HG02588 (cell line): ENCODE results near the gene SLC16A1.
"Not testable (repeated sequence)": the region's sequence is repeated elsewhere in the genome, so short reads cannot be mapped to it uniquely, and the experiment has no call there.

ENCODE experiments used
- ATAC-seq: cut with Tn5 transposase; IDR thresholded peaks from one replicate; pipeline ENCODE4 v1.9.1; 2021; ENCODE audit warnings: mild to moderate bottlenecking, moderate library complexity; ENCODE audit not compliant: unreplicated experiment

The SLC16A1 gene

GRCh38 chr1:112887599-112888283, 68.3 kb downstream of the SLC16A1 start:
- ATAC-seq = no peak

- ATAC-seq = not testable (repeated sequence)
Measured at GRCh38 chr1:112884996-112885395, 71.0 kb downstream of the SLC16A1 start.

- ATAC-seq = no peak
Measured at GRCh38 chr1:112882271-112882744, 73.7 kb downstream of the SLC16A1 start.

- ATAC-seq = no peak
Measured at GRCh38 chr1:112881742-112882127, 74.3 kb downstream of the SLC16A1 start.

GRCh38 chr1:112879834-112880233, 76.2 kb downstream of the SLC16A1 start:
- ATAC-seq = no peak

- no peak for ATAC-seq
Measured at GRCh38 chr1:112878321-112878720, 77.7 kb downstream of the SLC16A1 start.

GRCh38 chr1:112877750-112878149, 78.2 kb downstream of the SLC16A1 start:
- ATAC-seq = no peak

- no peak for ATAC-seq
Measured at GRCh38 chr1:112876315-112876714, 79.7 kb downstream of the SLC16A1 start.

- no peak for ATAC-seq
Measured at GRCh38 chr1:112872551-112872962, 83.4 kb downstream of the SLC16A1 start.

- ATAC-seq = no peak
Measured at GRCh38 chr1:112870887-112871646, 84.9 kb downstream of the SLC16A1 start.

- ATAC-seq = no peak
Measured at GRCh38 chr1:112869895-112870294, 86.1 kb downstream of the SLC16A1 start.

GRCh38 chr1:112868191-112868590, 87.8 kb downstream of the SLC16A1 start:
- no peak for ATAC-seq

- ATAC-seq = no peak
Measured at GRCh38 chr1:112866981-112867380, 89.0 kb downstream of the SLC16A1 start.

GRCh38 chr1:112866151-112866550, 89.8 kb downstream of the SLC16A1 start:
- ATAC-seq = no peak

- ATAC-seq = no peak
Measured at GRCh38 chr1:112862753-112863426, 93.1 kb downstream of the SLC16A1 start.
